GM21367 (cell line): ENCODE results near the gene NOP53.
"Not testable (repeated sequence)": the region's sequence is repeated elsewhere in the genome, so short reads cannot be mapped to it uniquely, and the experiment has no call there.

Experiments
- ATAC-seq: cut with Tn5 transposase; IDR thresholded peaks from one replicate; pipeline ENCODE4 v1.9.1; 2021; ENCODE audit not compliant: unreplicated experiment

The NOP53 gene

DNA sequence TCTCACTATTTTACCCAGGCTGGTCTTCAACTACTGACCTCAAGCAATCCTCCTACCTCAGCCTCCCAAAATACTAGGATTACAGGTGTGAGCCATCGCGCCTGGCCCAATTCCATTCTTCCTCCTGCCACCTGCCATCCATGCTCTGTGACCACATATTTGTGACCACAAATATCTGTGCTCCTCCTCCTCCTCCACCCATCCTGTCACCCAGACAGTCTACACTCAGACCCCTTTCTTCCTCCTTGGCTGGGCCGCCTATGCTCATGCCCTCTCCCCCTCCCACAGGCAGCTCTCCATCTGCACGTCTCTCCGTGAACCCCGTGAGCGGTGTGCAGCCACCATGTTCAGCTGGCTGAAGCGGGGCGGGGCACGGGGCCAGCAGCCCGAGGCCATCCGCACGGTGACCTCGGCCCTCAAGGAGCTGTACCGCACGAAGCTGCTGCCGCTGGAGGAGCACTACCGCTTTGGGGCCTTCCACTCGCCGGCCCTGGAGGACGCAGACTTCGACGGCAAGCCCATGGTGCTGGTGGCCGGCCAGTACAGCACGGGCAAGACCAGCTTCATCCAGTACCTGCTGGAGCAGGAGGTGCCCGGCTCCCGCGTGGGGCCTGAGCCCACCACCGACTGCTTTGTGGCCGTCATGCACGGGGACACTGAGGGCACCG, 28.9 kb upstream of the NOP53 start:
- ATAC-seq = no peak

DNA sequence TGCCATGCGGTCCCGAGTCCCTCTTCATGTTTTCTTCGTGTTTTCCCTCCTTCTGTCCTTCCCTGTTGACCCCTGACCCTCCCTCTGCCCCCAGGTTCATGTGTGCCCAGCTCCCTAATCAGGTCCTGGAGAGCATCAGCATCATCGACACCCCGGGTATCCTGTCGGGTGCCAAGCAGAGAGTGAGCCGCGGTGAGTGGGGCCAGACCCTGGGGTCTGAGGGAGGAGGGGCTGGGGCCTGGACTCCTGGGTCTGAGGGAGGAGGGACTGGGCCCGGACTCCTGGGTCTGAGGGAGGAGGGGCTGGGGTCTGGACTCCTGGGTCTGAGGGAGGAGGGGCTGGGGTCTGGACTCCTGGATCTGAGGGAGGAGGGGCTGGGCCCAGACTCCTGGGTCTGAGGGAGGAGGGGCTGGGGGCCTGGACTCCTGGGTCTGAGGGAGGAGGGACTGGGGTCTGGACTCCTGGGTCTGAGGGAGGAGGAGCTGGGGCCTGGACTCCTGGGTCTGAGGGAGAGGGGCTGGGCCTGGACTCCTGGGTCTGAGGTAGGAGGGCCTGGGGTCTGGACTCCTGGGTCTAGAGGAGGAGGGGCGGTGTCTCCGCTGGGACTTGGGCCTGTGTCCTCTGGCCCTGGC, 26.8 kb upstream of the NOP53 start:
- not testable (repeated sequence) for ATAC-seq

DNA sequence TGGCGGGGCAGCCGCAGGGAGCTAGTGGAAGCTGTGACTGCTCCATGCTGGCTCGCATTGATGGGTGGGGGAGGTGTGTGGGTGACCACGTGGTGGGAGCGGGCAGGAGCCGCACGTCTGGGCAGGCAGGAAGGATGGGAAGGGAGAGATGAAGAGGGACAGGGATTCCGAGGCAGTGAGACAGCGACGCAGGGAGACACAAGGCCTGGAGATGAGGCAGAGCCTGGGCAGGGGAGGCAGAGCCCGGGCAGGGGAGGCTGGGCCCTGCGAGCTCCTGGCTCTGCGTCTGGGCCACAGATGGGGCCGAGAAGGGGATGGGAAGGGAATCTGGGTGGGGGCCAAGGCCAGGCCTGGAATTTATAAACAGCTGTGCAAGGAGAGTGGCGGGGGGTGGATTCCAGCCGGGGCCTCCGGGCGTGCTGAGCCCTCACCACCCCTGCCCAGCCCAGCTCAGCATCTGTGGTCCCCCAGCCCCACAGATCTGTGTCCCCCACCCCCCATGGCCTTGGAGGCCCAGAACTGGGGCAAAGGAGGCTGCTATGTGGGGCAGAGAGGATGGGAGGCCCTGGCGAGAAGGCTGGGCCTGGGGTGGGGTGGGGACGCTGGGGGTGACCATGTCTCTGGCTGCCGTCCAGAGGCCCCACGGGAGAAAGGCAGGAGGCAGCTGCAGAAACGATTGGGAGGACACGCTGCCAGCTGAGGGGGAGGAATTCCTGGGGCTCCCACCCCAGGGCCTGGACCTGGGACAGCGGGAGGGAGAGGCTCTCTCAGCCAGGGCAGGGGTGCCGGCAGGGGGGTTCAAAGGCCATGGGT, 26.1 kb upstream of the NOP53 start:
- no peak for ATAC-seq

DNA sequence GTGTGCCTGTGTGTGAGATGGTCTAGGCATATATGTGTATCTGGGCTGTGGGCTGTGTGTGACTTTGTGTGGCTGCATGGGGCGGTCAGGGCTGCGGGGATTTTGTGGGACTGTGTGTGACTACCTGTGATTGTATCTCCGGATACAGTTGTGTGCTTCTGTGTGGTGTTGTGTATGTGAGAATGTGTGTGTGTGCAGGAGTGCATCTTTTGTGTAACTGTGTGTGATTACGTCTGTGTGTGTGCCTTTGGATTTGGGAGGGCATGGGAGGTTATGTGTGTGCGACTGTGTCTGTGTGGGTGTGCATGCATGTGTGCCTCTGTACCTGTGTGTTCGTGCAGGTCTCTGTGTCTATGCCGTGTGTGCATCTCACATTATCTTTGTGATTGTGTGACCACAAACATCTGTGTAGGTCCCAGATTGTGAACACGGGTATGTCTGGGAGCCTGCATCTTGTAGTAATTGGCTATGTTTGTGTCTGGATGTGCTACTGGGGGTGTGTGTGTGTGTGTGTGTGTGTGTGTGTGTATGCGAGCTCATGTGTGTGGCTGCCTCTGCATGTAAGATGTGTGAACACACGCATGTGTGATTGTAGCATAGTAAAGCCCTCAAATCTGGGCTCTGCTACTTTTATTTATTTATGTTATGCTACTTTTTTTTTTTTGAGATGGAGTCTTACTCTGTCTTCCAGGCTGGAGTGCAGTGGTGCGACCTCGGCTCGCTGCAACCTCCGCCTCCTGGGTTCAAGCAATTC, 24.5 kb upstream of the NOP53 start:
- no peak for ATAC-seq

DNA sequence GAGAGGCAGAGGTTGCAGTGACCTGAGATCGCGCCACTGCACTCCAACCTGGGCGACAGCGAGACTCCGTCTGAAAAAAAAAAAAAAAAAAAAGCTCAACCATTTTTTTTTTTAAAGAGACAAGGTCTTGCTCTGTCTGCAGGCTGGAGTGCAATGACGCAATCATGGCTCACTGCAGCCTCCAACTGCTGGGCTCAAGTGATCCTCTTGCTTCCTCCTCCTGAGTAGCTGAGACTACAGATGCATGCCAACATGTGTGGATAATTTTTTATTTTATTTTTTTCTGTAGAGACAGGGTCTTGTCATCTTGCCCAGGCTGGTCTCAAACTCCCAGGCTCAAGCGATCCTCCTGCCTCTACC, 21.8 kb upstream of the NOP53 start:
- ATAC-seq = no peak

DNA sequence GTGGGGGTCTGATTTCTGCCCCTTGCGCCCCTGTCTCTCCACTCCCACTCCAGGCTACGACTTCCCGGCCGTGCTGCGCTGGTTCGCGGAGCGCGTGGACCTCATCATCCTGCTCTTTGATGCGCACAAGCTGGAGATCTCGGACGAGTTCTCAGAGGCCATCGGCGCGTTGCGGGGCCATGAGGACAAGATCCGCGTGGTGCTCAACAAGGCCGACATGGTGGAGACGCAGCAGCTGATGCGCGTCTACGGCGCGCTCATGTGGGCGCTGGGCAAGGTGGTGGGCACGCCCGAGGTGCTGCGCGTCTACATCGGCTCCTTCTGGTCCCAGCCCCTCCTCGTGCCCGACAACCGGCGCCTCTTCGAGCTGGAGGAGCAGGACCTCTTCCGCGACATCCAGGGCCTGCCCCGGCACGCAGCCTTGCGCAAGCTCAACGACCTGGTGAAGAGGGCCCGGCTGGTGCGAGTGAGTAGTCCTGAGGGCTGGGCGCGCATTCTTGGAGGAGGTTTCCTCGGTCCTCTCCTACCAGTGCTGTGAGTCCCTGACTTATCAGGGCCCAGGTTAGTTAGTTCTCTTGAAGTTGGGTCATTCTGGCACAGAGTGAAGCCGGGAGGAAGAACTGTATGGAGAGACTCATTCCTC, 19.5 kb upstream of the NOP53 start:
- no peak for ATAC-seq

DNA sequence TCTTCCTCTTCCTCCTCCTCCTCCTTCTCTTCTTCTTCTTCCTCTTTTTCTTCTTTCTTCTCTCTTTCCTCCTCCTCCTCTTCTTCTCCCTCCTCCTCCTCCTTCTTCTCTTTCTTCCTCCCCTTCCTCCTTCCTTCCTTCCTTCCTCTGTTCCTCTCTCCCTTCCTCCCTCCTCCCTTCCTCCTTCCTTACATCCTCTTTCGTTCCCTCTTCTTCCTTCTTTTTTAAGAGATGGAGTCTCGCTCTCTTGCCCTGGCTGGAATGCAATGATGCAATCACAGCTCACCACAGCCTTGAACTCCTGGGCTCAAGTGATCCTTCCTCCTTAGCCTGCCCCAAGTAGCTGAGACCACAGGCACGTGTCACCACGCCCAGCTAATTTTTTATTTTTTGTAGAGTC, 18.9 kb upstream of the NOP53 start:
- no peak for ATAC-seq

DNA sequence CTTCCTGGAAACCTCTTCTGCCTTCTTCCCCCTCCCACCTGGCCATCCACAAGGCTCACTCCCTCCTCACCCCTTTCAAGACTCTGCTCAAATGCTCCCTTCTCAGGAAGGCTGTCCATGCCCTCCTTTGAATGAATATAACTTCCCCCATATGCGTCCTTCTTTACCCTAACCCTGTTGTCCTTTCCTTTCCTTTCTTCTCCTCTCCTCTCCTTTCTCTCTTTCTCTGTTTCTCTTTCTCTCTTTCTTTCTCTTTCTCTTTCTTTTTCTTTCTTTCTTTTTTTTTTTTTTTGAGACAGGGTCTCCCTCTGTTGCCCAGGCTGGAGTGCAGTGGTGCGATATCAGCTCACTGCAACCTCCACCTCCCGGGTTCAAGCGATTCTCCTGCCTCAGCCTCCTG, 17.1 kb upstream of the NOP53 start:
- ATAC-seq = not testable (repeated sequence)

DNA sequence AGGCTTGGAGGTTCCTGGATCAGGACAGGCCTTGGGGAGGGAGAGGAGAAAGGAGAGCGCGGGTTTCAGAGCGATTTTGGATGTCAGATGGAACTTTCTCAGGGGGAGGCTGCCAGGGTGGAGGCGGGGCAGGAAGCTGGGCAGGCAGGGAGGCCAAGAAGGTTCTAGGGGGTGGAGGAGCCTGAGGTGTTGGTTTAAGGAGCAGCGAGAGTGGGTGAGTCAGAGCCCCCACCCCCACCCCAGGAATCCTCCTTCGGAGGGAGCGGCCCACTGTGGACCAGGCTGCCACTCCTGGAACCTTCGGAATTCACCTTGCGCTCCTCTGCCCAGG, 15.9 kb upstream of the NOP53 start:
- no peak for ATAC-seq

DNA sequence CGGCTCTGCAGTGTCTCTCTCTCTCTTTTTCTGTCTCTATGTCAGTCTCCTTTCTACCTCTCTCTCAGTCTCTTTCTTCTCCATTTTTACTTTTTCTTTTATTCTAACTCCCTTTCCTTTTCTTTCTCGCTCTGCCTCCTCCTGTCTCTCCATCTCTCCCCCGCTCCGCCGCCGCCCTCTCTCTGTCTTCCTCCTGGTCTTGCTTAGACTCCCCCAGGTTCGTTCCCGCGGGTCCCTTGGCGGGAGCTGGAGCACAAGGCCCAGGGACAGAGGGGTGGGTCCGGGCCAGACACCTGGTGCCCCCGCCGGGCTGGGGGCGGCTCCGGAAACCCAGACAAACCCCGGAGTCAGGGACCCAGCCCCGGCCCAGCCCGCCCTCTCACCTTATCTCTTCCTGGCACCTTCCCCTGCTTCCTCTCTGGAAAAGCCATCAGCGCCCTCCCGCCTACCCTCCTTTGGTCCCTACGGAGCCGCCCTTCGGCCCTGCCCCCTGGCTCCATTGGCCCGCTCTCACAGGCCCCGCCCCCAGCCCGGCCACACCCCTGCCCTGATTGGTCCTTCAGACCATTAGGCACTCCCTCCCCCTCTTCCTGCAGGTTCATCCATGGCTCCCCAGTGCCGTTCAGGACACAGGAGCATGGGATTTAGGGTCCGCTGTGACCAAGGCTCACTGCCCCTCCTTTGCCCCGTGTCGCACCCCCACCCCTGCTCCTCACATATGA, 15.4 kb upstream of the NOP53 start:
- no peak for ATAC-seq

DNA sequence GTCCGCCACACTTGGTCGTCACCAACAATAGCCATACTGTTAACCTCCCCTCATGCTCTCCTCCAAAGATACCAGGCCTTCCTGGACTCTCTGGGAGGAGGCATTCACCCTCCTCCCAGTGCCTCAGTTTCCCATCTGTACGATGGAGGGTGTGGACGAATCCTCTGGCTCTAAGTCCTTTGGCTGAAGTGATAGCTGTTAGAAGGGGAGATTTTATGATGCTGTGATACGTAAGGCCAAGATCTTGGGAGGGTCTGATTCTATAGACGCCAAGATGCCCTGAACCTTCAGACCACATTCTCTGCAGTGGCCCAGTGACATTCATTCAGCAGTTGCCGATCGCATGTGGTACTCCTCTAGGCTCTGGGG, 14.8 kb upstream of the NOP53 start:
- ATAC-seq = no peak

DNA sequence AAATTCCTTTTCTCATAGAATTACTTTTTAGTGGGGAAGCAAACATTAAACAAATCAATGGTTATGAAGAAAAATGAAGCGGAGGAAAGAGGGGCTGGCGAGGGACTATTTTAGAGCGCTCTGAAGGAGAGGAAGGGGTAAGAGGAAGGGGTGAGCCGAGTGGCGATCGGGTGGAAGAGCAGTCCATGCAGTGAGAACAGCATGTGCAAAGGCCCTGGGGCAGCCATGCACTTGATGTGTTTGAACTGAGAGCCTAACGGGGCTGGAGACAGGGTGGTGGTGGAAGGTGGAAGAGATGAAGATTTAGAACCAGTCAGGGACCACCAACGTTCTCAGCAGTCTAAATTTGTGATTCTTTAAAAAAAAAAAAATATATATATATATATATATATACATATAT, 14.4 kb upstream of the NOP53 start:
- no peak for ATAC-seq

DNA sequence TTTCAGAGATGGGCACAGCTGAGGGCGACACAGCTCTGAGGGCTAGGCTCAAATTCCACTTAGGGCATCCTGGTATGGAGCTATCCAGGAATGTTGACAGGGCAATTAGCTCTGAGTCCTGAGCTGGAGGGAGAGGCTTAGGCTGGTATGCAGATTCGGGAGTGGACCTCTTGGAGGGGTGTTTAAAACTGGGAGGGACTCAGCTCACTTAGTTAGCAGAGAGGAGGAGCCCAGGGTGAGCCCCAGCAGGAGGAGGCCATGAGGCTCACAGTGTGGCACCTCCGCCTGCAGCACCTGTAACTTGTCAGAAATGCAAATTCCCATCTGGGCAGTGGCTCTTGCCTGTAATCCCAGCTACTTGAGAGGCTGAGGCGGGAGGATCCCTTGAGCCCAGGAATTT, 10.2 kb upstream of the NOP53 start:
- no peak for ATAC-seq

DNA sequence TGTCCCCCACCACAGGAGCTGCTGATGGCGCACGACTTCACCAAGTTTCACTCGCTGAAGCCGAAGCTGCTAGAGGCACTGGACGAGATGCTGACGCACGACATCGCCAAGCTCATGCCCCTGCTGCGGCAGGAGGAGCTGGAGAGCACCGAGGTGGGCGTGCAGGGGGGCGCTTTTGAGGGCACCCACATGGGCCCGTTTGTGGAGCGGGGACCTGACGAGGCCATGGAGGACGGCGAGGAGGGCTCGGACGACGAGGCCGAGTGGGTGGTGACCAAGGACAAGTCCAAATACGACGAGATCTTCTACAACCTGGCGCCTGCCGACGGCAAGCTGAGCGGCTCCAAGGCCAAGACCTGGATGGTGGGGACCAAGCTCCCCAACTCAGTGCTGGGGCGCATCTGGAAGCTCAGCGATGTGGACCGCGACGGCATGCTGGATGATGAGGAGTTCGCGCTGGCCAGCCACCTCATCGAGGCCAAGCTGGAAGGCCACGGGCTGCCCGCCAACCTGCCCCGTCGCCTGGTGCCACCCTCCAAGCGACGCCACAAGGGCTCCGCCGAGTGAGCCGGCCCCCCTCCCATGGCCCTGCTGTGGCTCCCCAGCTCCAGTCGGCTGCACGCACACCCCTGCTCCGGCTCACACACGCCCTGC, 4.4 kb upstream of the NOP53 start:
- no peak for ATAC-seq

DNA sequence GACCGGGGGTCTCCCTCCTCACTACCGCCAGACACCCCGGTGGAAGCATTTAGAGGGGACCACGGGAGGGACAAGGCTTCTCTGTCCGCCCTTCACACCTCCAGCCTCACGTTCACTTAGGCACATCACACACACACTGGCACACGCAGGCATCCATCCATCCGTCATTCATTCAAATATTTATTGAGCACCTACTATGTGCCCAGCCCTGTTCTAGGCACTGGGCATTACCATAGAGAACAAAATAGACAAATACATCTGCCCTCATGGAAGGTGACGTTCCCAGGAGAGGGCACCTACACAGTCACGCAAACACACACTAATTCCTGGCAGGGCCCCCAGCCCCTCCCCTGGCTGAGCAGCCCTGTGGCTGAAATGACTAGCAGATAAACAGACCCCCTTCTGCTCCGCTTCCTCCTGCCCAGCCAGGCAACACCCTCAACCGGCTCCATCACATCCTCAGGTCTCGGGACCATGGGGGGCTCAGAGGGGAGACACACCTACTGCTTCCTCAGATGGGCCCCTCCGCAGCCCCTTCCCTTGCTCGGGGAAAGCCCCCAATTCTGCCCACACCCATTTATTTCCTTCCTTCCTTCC, 3.7 kb upstream of the NOP53 start:
- ATAC-seq = no peak

DNA sequence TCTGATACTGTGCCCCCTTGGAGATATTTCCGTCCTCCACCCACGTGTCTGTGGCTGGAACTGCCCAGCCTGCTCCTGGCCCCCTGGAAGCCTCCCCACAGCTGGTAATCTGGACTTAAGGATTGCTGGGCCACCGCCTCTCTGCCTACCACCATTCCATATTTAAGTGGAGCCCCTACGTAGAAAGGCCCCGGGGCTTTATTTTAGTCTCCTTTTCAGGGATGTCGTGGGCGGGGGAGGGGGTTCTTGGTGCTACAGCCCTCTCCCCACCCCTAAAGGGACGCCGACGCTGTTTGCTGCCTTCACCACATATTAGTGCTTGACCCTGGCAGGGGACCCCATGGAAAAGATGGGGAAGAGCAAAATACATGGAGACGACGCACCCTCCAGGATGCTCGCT, 2.7 kb upstream of the NOP53 start:
- ATAC-seq = no peak

DNA sequence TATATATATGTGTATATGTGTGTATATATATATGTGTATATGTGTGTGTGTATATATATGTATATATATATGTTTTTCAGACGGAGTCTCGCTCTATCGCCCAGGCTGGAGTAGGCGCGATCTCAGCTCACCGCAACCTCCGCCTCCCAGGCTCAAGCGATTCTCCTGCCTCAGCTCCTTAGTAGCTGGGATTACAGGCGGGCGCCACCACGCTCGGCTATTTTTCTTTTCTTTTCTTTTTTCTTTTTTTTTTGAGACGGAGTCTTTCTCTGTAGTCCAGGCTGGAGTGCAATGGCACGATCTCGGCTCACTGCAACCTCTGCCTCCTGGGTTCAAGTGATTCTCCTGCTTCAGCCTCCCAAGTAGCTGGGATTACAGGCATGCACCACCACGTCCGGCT, 783 bp downstream of the NOP53 start:
- not testable (repeated sequence) for ATAC-seq

DNA sequence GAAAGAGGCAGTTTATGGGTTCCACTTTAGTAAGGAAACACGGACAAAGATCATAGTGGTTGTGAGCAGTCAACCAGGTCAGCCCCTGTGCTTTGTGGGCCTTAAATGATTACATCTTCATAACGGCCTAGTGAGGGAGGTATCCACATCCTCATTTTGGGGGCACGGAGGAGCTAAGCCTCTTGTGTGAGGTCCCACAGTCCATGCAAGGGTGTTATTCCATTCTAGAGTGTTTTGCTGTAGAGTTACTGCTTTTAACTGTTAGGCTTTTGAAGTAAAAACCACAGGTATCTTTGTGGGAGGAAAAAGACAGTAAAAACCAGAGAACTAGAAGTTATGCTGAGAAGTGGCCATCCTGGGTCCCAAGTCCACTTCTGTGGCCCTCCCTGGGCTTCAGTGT, 4.0 kb downstream of the NOP53 start:
- ATAC-seq = no peak

DNA sequence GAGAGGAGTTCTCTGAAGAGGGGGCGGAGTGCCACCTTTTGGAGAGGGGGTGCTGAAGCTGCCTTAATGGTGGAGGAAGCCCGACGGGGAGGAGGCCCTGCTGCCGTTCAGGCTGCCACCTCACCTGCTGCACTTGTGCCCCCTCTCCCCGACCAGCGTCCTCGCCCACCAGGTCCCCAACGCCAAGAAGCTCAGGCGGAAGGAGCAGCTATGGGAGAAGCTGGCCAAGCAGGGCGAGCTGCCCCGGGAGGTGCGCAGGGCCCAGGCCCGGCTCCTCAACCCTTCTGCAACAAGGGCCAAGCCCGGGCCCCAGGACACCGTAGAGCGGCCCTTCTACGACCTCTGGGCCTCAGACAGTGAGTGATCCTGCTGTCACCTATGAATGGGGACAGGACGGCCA, 5.4 kb downstream of the NOP53 start:
- no peak for ATAC-seq
